ENCODE measurements around the gene IL1R2.
A peak's percentile ranks its signal among the peaks of the same experiment; 100 is the strongest.
"Not testable (repeated sequence)": the region's sequence is repeated elsewhere in the genome, so short reads cannot be mapped to it uniquely, and the experiment has no call there.

The IL1R2 gene

DNA sequence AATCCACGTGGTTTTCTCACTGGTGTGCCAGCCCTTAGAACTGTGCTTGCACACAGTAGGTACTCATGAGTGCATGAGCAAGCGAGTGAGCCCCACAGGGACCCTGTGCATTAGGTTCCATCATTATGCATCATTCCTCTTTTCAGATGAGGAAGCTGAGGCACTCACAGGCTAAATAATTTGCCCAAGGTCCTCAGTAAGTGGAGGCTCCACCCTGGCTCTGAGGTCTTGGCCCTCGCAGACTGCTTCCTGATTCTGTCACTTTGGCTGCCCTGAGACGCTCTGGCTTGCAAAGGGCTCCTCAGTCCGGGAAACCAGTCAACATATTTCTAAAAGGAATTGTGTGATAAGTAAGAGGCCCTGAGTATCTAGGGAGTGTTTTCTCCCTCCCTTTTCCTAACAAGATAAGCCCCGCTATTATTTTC lies 71.7 kb downstream of the IL1R2 start:
- peak; percentile 89 for DNase-seq

DNA sequence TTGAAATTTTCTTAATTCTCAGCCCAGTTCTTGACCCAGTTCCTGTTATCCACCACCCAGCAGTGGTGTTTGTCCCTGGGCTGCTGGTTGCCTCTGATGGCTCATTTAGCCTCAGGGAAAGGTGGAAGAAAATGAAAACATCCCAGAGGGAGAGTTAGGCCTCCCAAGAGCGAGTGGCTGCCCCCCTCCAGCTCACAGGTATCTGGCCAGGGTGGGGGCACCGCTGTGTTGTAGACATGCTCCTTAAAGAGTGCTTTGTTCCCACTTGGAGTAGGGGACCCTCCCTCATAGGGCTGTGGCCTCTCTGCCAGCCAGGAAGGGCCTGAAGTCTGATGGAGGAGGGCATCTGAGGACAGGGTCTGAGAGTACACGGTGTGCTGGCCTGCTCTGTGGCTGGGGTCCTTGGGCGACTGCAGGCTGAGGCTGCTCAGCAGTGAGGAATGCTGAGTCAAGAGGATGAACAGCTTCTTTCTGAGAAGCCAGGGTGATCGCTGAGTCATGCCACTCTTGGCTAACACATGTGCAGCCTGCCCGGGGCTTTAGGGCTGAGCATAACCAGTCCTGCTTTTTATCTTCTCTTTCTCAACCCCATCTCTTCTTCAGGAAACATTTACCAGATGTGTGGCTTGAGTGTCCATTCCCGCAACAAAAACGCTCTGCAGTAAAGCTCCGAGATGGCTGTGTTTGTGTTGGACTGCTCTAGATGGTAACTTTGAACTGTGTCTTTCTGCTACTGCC lies 72.3 kb downstream of the IL1R2 start:
- peak; percentile 88 for DNase-seq

DNA sequence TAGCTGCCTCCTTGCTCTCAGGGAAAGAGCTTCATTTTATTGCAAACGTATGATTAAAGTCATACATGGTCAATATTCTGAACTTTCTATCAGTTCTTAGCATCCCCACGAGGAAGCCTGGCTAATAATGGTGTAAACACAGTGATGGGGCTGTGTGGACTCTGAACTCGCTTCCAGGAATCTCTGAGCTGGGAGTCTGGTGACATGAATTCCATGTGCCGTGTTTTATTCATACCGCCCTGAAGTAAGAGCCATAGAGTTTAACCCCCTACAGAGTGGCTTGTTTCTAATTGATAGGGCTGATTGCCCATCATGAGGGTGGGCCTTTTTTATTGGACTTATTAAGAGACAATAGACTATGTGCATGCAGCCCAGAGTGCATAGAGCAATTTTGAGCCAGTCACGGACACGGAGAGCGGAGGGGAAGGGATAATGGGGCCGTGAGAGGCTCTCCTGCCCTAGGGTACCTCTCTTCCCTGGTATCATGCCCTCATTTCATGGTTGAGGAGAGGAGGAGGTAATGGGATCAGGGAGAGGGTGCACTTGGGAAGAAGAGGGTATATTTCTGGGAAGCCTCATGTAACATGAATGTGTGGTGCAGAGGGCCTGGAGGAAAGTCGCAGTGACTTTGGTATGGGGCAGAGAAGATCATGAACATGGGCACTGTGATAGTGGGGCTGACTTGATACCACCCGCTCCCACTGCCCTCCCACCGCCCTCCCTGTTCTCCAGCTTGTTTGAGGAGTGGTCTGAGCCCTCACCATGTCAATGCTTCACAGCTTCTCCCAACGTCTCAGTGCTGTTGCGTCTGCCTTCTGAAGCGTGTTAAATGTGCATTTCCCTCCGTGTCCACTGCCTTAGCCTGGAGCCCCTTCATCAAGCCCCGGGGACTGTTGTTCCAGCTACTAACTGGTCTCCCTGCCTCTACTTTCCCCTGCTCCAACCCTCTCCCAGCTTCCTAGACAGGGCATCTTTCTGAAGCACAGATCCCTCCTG lies 73.2 kb downstream of the IL1R2 start:
- no peak for DNase-seq

DNA sequence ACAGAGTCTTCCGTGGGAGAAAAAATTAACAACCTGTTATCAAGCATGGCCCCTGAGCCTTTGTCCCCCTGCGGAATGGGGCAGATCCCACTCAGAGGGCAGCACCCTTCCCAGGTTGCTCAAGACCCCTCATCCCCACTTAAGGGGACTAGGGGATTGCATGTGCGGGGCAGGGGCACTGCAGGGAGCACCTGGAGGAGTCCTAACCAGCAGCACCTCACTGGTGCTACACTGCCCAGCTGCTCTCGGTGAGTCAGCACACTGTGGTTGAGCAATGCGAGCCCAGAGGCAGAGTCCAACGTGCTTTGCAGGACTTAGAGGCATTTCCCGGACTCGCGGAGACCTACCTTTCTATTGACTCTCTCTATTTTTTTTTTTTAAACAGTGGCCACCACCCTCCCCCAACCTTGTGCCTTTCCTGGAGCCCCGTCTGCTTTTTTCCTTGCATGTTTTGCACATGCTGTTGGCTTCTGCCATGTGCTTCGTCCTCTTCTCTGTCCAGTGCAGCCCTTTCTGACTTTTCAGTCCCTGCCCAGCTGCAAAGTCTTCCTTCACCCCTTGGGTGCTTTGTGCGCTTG lies 74.0 kb downstream of the IL1R2 start:
- no peak for DNase-seq

DNA sequence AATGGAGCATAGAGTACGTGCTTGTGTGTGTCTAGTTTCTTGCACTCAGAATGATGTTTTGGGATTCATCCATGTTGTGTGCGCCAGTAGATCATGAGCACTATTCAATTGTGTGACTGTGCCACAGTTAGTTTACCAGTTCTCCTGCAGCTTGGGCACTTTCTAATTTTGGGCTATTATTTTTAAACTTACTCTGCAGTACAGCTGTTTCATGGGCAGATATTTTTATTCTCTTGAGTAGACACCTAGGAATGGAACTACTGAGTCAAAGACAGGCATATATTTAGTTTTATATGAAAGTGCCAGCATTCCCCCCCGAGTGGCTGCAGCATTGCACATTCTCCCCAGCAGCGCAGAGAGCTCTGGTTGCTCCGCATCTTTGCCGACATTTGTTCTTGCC lies 74.8 kb downstream of the IL1R2 start:
- no peak for DNase-seq

DNA sequence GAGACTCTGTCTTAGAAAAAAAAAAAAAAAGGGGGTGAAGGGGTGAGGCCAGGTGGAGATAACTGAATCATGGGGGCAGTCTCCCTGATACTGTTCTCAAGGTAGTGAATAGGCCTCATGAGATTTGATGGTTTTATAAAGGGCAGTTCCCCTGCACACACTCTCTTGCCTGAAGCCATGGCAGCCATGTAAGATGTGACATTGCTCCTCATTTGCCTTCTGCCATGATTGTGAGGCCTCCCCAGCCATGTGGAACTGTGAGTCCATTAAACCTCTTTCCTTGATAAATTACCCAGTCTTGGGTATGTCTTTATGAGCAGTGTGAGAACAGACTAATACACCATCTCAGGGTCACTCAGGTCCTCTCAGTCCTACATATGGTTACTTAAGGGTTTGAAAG lies 76.4 kb downstream of the IL1R2 start:
- DNase-seq, result not testable (repeated sequence)

DNA sequence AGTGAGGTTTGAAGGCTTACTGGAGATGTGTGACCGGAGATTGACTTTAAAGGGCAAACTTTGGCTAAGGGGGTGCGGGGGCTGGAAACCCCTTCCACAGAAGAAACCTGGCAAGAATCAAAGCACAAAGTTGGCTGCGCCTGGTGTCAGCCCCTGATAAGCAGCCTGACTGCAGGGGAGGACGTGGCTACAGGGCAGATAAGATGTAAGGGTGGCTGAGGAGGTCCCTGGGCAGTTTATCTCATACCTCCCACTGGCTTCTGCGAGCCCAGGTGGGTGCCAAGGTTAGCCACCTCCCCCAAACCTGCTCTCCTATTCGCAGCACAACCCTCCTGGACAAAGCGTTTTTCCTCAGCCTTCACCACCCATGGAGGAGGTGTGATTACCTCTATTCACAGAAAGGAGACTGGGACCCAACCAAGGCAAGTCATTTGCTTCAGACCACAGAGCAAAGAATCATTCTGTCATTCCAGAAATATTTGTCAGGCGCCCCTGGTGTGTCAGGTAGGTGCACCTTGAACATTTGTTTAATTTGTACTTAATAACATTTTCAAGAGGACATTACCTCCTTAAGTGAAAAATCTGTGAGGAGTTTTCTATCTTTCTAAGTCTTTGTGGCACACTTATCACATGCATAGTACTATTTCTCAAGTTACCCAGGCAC lies 77.7 kb downstream of the IL1R2 start:
- no peak for DNase-seq

DNA sequence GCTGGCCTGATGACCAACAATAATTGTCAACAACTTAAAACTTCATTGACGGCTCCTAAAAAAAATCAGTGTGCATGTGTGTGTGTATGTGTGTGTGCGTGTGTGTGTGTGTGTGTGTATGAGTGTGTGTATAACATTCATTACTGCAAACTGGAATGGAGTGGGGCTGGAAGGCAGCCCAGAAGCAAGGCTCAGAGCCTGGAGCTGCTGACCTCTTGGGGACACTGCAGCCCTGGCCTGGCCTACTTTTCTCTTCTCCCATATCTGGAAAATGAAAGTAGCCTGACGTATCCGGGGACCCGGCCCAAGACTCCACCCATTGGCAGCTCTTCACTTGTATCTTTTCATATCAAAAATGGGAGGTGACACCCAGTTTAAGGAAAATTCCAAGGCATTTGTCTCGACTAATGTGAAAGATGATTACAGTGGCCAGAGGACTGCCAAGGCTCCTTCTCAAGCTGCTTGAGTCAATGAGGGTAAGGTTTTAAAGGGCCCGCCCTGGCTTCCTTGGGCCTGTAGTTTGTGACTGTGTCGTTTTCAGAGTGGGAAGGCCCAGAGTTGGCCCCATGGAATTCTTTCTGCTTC lies 78.4 kb downstream of the IL1R2 start:
- no peak for DNase-seq

DNA sequence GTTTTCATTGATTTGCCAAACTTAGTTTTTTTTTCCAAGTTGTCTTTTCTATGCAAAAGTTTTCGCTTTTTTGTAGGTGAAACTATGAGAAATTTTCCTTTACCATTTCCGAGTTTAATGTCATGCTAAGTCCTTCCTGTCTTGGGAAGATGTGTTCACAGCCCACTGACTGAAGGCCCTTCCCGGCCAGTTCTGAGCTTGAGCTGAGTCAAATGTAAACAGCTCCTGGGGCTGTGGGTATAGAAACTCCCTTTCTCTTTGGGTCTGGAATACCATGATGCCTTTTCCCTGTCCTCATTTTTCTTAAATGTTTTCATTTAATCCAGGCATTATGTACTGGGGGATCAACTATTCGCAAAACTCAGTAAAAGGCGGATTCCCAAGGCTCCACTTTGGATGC lies 81.0 kb downstream of the IL1R2 start:
- no peak for DNase-seq

DNA sequence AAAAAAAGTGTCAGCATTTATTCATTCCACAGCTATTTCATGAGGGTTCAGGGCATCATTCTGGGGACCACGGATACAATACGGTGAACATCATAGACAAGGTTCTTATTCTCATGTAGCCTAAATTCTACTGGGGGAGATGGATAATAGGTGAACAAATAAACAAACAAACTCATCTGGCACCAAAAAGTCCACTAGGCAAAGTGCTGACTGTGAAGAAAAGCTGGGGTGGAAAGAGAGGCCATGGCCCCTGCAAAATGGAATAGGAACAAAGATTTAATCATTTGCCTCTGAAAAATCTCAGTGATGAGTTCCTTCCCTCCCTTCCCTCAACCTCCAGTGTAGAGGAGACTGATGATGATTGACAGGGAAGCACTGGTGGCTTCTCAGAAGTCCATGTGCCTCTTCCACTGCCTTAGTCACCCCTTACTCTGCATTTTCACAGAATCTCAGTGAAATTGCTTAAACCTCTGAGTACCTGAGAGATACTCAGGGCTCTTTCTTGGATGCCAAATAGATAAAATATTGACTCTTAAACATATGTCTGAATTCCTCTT lies 81.5 kb downstream of the IL1R2 start:
- no peak for DNase-seq

DNA sequence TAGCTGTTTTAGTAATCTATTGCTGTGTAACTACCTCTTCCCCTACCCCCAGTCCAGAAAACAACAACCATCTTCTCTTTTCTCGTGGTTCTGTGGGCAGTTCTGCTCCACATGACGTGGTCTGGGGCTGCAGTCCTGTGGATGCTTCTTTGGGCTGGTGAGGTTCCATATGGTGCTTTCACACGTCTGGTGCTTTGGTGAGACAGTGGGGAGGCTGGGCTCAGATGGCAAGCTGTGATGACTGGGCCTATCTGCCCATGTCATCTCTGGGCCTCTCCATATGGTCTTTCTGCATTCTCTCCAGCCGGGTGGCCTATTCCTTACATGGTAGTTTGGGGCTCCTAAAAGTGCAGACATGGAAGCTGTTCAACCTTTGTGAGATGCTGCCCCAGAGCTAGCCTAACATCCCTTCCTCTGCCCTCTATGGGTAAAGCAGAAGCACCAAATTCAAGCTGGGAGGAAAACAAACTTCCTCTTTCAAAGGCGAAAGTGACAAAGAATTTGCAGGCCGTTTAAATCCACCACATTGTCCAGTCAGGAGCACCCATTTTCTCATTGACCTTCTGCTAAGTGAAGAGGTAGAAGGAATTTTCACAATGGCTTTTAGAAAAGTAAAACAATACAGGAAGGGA lies 82.5 kb downstream of the IL1R2 start:
- DNase-seq, result peak; percentile 77

DNA sequence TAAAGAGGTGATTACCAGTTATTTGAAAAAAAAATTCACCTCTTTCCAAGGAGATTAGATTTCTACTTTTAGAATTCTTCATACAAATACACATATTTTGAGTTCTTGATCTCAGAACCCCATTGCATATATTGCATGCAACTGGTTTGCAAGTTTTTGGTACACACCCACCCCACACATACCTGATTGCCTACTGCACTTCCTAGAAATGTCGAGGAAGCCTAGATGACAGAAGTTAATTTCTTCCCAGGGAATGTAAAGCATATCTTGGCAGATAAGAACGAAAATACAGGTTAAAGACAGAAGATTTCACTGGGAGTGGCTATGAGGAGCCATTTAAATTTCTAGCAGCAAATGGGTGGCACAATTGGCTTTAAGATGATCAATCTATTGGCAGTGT lies 83.7 kb downstream of the IL1R2 start:
- no peak for DNase-seq

DNA sequence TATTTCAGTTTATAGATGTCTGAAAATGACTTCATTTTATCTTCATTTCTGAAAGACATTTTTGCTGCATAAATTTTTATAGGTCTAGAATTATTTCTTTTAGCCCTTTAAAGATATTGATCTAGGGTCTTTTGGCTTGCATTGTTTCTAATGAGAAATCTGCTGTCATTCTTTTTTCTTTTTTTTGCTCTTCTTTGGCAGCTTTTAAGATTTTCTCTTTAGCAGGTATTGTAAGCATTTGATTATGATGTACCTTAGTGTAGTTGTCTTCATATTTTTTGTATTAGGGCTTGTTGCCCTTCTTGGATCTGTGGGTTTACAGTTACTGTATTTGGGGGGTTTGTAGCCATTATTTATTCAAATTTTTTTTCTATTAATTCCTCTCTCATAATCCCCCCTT lies 84.8 kb downstream of the IL1R2 start:
- DNase-seq, result no peak

Data from inflammatory macrophage treated with lipopolysaccharide for 4 hours (primary cell).